Inferior parietal cortex (tissue), 1 donor: ENCODE data around the gene CLN6.
A peak's percentile ranks its signal among the peaks of the same experiment; 100 is the strongest.
"Not testable (repeated sequence)": the region's sequence is repeated elsewhere in the genome, so short reads cannot be mapped to it uniquely, and the experiment has no call there.

Experiments used
- DNase-seq: peaks from one replicate; pipeline ENCODE4 v3.0.0-alpha.2; 2016; ENCODE audit errors: extremely low spot score

CLN6 gene

DNA sequence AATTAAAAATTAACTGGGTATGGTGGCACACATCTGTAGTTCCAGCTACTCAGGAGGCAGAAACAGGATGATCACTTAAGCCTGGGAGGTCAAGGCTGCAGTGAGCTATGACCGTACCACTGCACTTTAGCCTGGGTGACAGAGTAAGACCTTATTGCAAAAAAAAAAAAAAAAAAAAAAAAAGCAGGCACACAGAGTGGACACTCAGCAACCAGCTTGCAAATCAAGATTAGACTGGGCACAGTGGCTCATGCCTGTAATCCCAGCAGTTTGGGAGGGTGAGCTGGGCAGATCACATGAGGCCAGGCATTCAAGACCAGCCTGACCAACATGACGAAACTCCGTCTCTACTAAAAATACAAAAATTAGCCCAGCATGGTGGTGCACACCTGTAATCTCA is 5.4 kb downstream of the CLN6 start:
- DNase-seq = no peak

DNA sequence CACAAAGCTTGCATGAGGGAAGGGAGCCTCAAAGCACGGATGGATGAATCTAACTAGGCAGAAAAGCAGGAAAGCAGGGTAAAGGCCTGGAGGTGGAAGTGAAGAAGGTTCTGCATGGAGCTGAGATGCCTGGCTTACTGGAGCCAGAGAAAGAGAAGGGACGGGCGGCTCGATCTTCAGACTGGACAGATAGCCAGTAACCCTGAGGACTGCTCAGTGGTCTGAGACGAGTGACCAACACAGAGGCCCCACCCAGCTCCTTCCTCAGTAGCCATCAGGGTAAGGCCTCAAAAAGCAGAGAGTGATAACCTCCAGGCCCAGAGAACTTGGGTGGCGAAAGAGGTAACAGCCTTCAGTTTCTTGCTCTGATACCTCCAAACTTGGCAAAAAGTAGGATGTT is 6.4 kb downstream of the CLN6 start:
- no peak for DNase-seq

GRCh38 chr15:68222432-68222743 is 7.1 kb downstream of the CLN6 start:
- not testable (repeated sequence) for DNase-seq

GRCh38 chr15:68221530-68222431 is 7.7 kb downstream of the CLN6 start:
- not testable (repeated sequence) for DNase-seq

- DNase-seq = no peak
These were observed 8.6 kb downstream of the CLN6 start for GRCh38 chr15:68220967-68221366.

GRCh38 chr15:68220489-68220888 is 9.0 kb downstream of the CLN6 start:
- DNase-seq = no peak

GRCh38 chr15:68218847-68219798 is 10.4 kb downstream of the CLN6 start:
- DNase-seq = no peak

DNA sequence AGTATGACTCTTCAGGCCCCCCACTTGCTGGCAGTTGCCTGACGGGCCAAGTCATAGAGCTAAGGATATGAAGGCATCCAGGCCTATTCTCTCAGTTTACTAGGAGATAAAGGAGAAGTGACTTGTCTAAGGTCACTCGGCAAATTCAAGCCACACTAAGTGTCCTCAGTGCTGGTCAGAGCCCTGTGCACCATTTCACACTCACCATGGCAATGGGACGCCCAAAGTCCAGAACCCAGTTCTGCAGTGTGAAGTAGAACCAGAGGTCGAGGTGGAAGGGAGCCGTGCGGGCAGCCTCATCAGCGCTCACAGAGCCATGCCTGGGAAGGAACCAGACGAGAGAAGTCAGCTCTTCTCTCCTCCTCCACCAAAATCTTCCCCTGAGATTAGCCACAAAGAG is 11.2 kb downstream of the CLN6 start:
- DNase-seq = no peak

DNA sequence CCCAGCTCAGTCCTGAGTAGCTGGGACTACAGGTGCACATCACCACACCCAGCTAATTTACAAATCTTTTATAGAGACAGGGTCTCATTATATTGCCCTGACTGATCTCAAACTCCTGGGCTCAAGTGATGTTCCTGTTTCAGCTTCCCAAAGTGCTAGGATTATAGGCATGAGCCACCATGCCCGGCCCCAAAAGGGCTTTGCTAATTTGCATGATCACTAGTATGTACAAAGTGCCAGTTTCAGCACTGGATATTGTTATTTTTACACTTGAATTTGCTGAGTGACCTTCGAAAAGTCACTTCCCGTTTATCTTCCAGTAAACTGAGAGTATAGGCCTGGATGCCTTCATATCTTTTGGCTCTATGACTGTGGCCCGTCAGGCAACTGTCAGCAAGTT is 12.2 kb downstream of the CLN6 start:
- DNase-seq = no peak

- no peak for DNase-seq
These were observed 14.7 kb downstream of the CLN6 start for GRCh38 chr15:68214838-68215254.

- no peak for DNase-seq
These were observed 15.3 kb downstream of the CLN6 start for GRCh38 chr15:68213991-68214837.

GRCh38 chr15:68213491-68213845 is 16.1 kb downstream of the CLN6 start:
- DNase-seq = not testable (repeated sequence)

DNA sequence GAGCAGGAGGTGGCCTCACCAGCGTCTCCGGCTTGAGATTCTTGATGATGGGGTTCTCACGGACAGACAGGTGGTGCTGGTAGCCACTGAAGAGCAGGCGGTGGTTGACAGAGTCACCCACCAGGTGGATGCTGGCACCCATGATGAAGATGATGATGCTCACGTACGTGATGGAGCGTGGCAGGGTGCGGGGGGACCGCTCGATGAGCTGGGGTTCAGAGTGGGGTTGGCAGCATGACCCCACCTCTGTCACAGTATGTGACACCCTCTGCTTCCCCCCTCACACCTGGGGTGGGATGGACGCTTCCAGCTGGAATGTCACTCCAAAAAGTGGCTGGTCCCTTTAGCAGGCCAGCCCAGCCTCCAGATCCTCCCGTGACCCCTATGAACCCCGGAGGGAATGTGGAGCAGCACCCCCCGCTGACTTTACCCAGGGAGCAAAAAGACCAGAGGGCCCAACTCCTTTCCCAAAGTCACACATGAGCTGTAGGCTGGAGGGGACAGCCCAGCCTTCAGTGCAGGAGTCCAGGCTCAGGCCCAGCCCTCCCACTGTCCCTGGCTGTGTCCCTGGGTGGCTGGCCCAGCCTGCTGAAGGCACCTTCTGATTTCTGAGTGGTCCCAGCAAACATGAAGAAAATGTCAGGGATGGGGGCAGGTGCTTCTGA is 17.7 kb downstream of the CLN6 start:
- no peak for DNase-seq

- DNase-seq = peak; percentile 79
These were observed 18.5 kb downstream of the CLN6 start for GRCh38 chr15:68210821-68211655.

- no peak for DNase-seq
These were observed 19.1 kb downstream of the CLN6 start for GRCh38 chr15:68210409-68210756.

- DNase-seq = no peak
These were observed 19.7 kb downstream of the CLN6 start for GRCh38 chr15:68209735-68210408.

- DNase-seq = no peak
These were observed 20.3 kb downstream of the CLN6 start for GRCh38 chr15:68209272-68209671.

GRCh38 chr15:68208636-68209240 is 20.8 kb downstream of the CLN6 start:
- DNase-seq = no peak

- DNase-seq = no peak
These were observed 21.4 kb downstream of the CLN6 start for GRCh38 chr15:68208136-68208535.
